Hematopoietic multipotent progenitor cell treated with erythropoietin and hydrocortisone succinate and interleukin-3 and kit ligand, for 4 days (in vitro differentiated cells): ENCODE results near the gene GSG1L.
"Not testable (repeated sequence)": the region's sequence is repeated elsewhere in the genome, so short reads cannot be mapped to it uniquely, and the experiment has no call there.

Source experiments
- DNase-seq: peaks from one replicate; pipeline ENCODE4 v3.0.0-alpha.2; 2015

The GSG1L gene

GRCh38 chr16:27978876-27979275 is 84.6 kb downstream of the GSG1L start:
- DNase-seq, result no peak

GRCh38 chr16:27977966-27978365 is 85.5 kb downstream of the GSG1L start:
- DNase-seq, result no peak

GRCh38 chr16:27976990-27977389 is 86.5 kb downstream of the GSG1L start:
- DNase-seq, result no peak

GRCh38 chr16:27974896-27975540 is 88.5 kb downstream of the GSG1L start:
- no peak for DNase-seq

- DNase-seq, result peak; percentile 46
Measured at GRCh38 chr16:27973678-27974077, 89.8 kb downstream of the GSG1L start.

- peak; percentile 76 for DNase-seq
Measured at GRCh38 chr16:27972500-27972899, 91.0 kb downstream of the GSG1L start.

- DNase-seq, result no peak
Measured at GRCh38 chr16:27969574-27969973, 93.9 kb downstream of the GSG1L start.

GRCh38 chr16:27967169-27967568 is 96.3 kb downstream of the GSG1L start:
- no peak for DNase-seq

- peak; percentile 43 for DNase-seq
Measured at GRCh38 chr16:27966756-27967155, 96.8 kb downstream of the GSG1L start.

GRCh38 chr16:27965801-27966200 is 97.7 kb downstream of the GSG1L start:
- DNase-seq, result no peak

- no peak for DNase-seq
Measured at GRCh38 chr16:27963471-27963965, 100.0 kb downstream of the GSG1L start.

GRCh38 chr16:27962197-27962596 is 101.3 kb downstream of the GSG1L start:
- DNase-seq, result no peak

GRCh38 chr16:27961296-27961620 is 102.3 kb downstream of the GSG1L start:
- no peak for DNase-seq

- no peak for DNase-seq
Measured at GRCh38 chr16:27960619-27961295, 102.8 kb downstream of the GSG1L start.

GRCh38 chr16:27959914-27960313 is 103.6 kb downstream of the GSG1L start:
- peak; percentile 20 for DNase-seq

- DNase-seq, result peak; percentile 54
Measured at GRCh38 chr16:27954191-27954590, 109.3 kb downstream of the GSG1L start.

- DNase-seq, result no peak
Measured at GRCh38 chr16:27952811-27953210, 110.7 kb downstream of the GSG1L start.

- no peak for DNase-seq
Measured at GRCh38 chr16:27951489-27952120, 111.9 kb downstream of the GSG1L start.

- DNase-seq, result no peak
Measured at GRCh38 chr16:27950206-27950887, 113.2 kb downstream of the GSG1L start.

- no peak for DNase-seq
Measured at GRCh38 chr16:27947696-27948095, 115.8 kb downstream of the GSG1L start.

- DNase-seq, result no peak
Measured at GRCh38 chr16:27945233-27945973, 118.1 kb downstream of the GSG1L start.

GRCh38 chr16:27943766-27944165 is 119.7 kb downstream of the GSG1L start:
- DNase-seq, result no peak

- not testable (repeated sequence) for DNase-seq
Measured at GRCh38 chr16:27942071-27942470, 121.4 kb downstream of the GSG1L start.
